IPS DF 4.7 (cell line): ENCODE measurements around the gene LAMC1.

Experiments
- DNase-seq: peaks from one replicate; pipeline ENCODE4 v3.0.0-alpha.2; 2013; ENCODE audit warnings: low spot score; ENCODE audit errors: extremely low read depth

LAMC1 gene

GRCh38 chr1:183191833-183192232 is 168.6 kb downstream of the LAMC1 start:
- no peak for DNase-seq

- no peak for DNase-seq
Observed at GRCh38 chr1:183193963-183194525, 170.8 kb downstream of the LAMC1 start.

- no peak for DNase-seq
Observed at GRCh38 chr1:183194527-183195141, 171.4 kb downstream of the LAMC1 start.

GRCh38 chr1:183195142-183195574 is 171.9 kb downstream of the LAMC1 start:
- no peak for DNase-seq
